ENCODE data around the gene ASTN2. TPM values are rescaled to one million over a fixed set of nuclear protein-coding genes. Genes with fewer than 3 reads are reported as not detected.

The ASTN2 gene
- total RNA-seq, 1 experiment from 2014 or later, result 4.8 TPM

- ATAC-seq (no peak), DNase-seq (ENCODE audit: low read depth, low spot score) (no peak)
- no peaks in the 10 kb centered on the region; a peak in 2 of 4 replicates for H3K9me3 ChIP-seq (ENCODE audit: control insufficient read depth in 1 of 2, insufficient read depth in 1 of 2, low read depth in 1 of 2, low read length in 2 of 2)
- ChIA-PET POLR2A (no interaction called here), RAD21 (ENCODE audit: low non-redundant PET in 1 of 2, low total read pairs in 2 of 2, uncharacterized antibody in 2 of 2, unreplicated experiment in 2 of 2) (no interaction called here), CTCF (no interaction called here)
- no peaks in the 10 kb centered on the region for H3K36me3 ChIP-seq (ENCODE audit: control insufficient read depth in 1 of 2, insufficient read depth in 2 of 2, low read length in 2 of 2)
- H2AFZ ChIP-seq (ENCODE audit: low read depth, low read length, poor library complexity, severe bottlenecking), result no peak overlapping the region
- intact Hi-C loops (cut with micrococcal nuclease), result no loop called here
- no peaks in the 10 kb centered on the region for H3K79me2 ChIP-seq (ENCODE audit: insufficient read depth, low read length)
- H3K4me2 ChIP-seq (ENCODE audit: low read length), result no peak overlapping the region
- H3K27me3 ChIP-seq (ENCODE audit: insufficient read depth, low read length), result no peaks in the 10 kb centered on the region
- BruUV-seq (replicated peaks), result no TSS peak
- no peak for TF ChIP-seq ZFX (IDR thresholded peaks at IDR 0.05)
- no peak for TF ChIP-seq TCF7L2 (IDR thresholded peaks at IDR 0.05; ENCODE audit: borderline replicate concordance, extremely low read depth, insufficient read depth, insufficient read length)
- TF ChIP-seq CTCF (IDR thresholded peaks at IDR 0.05 in 2 of 3, conservative IDR thresholded peaks at IDR 0.05 in 1 of 3; ENCODE audit: borderline replicate concordance in 1 of 3, insufficient read depth in 1 of 3, low read depth in 2 of 3, low read length in 2 of 3), result no peak
- no peak for TF ChIP-seq CBX3 (IDR thresholded peaks at IDR 0.05; ENCODE audit: low read depth)
- no peak for TF ChIP-seq SP1 (IDR thresholded peaks at IDR 0.05; ENCODE audit: low read depth)
- no peak for TF ChIP-seq JUND (IDR thresholded peaks at IDR 0.05)
- TF ChIP-seq ZBTB33 (IDR thresholded peaks at IDR 0.05; ENCODE audit: extremely low read depth, insufficient replicate concordance, low read length), result no peak
- no peak for TF ChIP-seq CEBPB (IDR thresholded peaks at IDR 0.05; ENCODE audit: low read depth)
- TF ChIP-seq ELF1 (IDR thresholded peaks at IDR 0.05; ENCODE audit: borderline replicate concordance, low read depth), result no peak
- TF ChIP-seq POLR2AphosphoS5 (IDR thresholded peaks at IDR 0.05; ENCODE audit: low read depth, low read length), result no peak
- TF ChIP-seq SRF (IDR thresholded peaks at IDR 0.05; ENCODE audit: low read depth), result no peak
- TF ChIP-seq EGR1 (IDR thresholded peaks at IDR 0.05; ENCODE audit: low read depth), result no peak
- TF ChIP-seq EZH2phosphoT487 (IDR thresholded peaks at IDR 0.05; ENCODE audit: borderline replicate concordance), result no peak
- H3K4me1 ChIP-seq (ENCODE audit: control insufficient read depth in 1 of 2, insufficient read depth in 2 of 2, low read length in 2 of 2), result no peaks in the 10 kb centered on the region
- H3K4me3 ChIP-seq (replicated peaks in 1 of 2; ENCODE audit: low read depth in 1 of 2, low read length in 2 of 2), result no peak overlapping the region
- H3K27ac ChIP-seq (ENCODE audit: low read depth, low read length), result no peak overlapping the region
- H3K9ac ChIP-seq (ENCODE audit: low read length), result no peak overlapping the region
- no peaks in the 10 kb centered on the region for H3K9me2 ChIP-seq (ENCODE audit: insufficient read depth)
- H4K20me1 ChIP-seq (ENCODE audit: insufficient read depth), result no peaks in the 10 kb centered on the region
Observed at GRCh38 chr9:117300371-117301110, 114.3 kb downstream of the ASTN2 start.
